HG03066 (cell line): ENCODE results near the gene P3H3.

Source experiments
- ATAC-seq: cut with Tn5 transposase; IDR thresholded peaks from one replicate; pipeline ENCODE4 v1.9.1; 2021; ENCODE audit warnings: low read depth; ENCODE audit not compliant: unreplicated experiment

P3H3 gene

GRCh38 chr12:6799147-6799546, 29.1 kb upstream of the P3H3 start:
- ATAC-seq: no peak

- no peak for ATAC-seq
Measured at GRCh38 chr12:6807170-6807569, 21.0 kb upstream of the P3H3 start.

DNA sequence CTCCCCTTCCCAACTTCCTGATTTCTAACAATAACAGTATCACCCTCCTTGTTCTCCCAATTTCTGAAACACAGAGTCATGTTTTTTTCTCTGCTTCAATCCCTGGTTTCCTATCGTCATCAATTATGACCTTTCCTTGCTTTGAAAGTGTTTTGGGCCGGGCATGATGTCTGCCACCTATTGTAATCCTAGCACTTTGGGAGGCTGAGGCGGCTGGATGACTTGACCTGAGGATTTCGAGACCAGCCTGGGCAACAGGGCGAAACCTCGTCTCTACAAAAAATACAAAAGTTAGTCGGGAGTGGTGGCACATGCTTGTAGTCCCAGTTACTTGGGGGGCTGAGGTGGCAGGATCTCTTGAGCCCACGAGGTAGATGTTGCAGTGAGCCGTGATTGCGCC, 19.2 kb upstream of the P3H3 start:
- ATAC-seq: no peak

GRCh38 chr12:6810758-6811157, 17.4 kb upstream of the P3H3 start:
- no peak for ATAC-seq

DNA sequence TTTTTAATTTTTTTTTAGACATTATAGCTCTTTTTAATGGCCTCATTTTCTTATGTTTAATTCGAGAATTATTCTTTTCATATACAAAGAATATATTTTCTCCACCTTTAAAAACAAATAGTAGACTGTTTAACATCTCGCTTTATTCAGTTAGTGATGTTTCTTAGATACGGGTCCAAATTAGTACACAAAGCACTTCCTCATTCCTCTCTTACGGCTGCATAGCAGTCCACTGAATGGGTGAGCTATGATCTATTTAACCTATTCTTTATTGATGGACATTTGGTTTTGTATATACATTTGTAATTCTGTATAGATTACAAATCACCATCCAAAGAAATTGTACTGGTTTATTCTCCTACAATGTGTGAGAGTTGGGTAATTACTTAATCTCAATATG, 14.8 kb upstream of the P3H3 start:
- no peak for ATAC-seq

- no peak for ATAC-seq
Measured at GRCh38 chr12:6816598-6816997, 11.6 kb upstream of the P3H3 start.

- ATAC-seq: no peak
Measured at GRCh38 chr12:6817098-6817497, 11.1 kb upstream of the P3H3 start.

GRCh38 chr12:6817662-6818157, 10.5 kb upstream of the P3H3 start:
- ATAC-seq: no peak

- ATAC-seq: no peak
Measured at GRCh38 chr12:6818222-6818621, 10.0 kb upstream of the P3H3 start.

DNA sequence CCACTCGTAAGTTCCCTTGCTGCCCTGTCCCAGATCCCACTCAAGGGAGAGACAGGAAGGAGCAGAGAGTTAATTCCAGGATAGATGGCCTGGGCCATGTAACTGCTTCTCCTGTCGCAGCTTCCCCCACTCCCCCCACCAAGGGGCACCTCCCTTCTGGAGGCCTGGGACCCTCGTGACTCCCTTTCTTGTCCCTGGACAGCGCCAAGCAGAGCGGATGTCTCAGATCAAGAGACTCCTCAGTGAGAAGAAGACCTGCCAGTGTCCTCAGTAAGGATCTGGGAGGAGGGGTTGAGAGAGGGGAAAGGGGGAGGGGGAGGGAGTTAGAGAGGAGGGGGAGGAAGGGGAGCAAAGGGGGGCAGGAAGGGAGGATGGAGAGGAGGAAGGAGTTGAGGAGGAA, 9.6 kb upstream of the P3H3 start:
- no peak for ATAC-seq

GRCh38 chr12:6819106-6820030, 8.8 kb upstream of the P3H3 start:
- no peak for ATAC-seq

DNA sequence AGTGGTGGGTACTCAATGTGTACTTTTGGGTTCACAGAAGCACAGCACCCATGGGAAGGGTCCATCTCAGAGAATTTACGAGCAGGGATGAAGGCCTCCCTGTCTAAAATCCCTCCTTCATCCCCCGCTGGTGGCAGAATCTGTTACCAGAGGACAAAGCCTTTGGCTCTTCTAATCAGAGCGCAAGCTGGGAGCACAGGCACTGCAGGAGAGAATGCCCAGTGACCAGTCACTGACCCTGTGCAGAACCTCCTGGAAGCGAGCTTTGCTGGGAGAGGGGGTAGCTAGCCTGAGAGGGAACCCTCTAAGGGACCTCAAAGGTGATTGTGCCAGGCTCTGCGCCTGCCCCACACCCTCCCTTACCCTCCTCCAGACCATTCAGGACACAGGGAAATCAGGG, 8.0 kb upstream of the P3H3 start:
- no peak for ATAC-seq

- no peak for ATAC-seq
Measured at GRCh38 chr12:6821591-6822425, 6.4 kb upstream of the P3H3 start, which contains the start of gene GPR162. Gene GPR162, plus strand, starts transcription at chr12:6821821. Its CDS starts 2,078 bp downstream, at chr12:6823899.

DNA sequence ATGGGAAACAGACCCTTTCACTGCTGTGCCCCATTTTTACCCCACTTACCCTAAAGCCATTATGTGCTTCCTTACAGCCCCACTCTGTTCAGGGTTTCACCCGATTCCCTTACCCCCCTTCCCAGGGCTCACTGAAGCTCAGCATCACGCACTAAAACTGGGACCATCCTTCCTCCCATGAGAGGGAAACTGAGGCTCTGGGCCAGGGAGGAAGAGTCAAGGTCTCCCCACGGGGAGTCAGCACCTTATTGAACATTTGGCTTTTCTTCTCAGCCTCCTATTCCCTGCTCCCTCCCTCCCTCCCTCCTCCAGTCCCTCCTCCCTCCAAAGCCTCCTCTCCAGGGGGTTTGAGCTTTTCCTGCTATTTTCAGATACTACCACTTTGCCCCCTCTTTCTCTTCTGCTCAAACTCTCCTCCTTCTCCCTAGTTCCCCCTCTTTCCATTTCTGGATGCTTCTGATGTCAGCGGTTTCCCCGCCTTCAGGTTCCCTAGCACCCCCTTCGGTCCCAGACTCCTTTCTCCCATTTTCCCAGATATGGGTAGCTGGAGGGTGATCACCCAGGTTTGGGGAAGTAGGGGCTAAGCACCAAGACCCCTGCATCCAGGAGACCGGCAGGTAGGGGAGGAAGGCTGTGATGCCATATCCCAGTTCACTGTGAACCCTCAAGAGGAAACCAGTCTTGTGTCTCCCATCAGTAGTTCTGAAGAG, 5.6 kb upstream of the P3H3 start:
- ATAC-seq: no peak

GRCh38 chr12:6823182-6824084, 4.8 kb upstream of the P3H3 start:
- no peak for ATAC-seq

DNA sequence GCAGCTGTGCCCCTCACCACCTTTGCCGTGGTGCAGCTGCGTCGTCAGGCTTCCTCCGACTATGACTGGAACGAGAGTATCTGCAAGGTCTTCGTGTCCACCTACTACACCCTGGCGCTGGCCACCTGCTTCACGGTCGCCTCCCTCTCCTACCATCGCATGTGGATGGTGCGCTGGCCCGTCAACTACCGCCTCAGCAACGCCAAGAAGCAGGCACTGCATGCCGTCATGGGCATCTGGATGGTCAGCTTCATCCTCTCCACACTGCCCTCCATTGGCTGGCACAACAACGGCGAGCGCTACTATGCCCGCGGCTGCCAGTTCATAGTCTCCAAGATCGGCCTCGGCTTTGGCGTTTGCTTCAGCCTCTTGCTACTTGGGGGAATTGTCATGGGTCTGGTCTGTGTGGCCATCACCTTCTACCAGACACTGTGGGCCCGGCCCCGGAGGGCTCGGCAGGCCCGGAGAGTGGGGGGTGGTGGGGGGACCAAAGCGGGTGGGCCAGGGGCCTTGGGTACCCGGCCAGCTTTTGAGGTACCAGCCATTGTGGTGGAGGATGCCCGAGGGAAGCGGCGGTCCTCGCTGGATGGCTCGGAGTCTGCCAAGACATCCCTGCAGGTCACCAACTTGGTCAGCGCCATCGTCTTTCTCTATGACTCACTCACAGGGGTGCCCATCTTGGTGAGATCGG, 4.0 kb upstream of the P3H3 start:
- ATAC-seq: no peak

DNA sequence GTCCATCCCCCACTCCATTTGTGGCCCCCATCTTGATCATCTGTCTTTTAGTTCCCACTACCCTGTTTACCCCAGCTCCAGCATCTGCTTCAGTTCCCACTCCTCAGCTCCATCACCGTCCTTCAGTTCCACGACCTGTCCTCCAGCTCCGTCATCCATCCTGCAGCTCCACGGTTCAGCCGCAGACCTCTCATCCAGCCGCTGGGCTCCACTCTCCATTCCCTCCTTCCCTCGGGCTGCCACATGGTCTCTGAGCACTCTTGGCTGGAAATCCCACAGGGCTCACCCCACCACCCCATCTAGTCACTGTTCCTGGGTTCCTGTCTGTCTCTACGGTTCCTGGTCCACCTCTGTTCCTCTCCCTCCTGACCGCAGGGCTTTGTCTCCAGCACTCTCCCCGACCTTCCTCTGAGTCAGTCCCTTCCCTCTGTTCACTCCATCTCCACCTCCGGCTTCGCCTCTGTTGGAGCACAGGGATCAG, 3.3 kb upstream of the P3H3 start:
- no peak for ATAC-seq

DNA sequence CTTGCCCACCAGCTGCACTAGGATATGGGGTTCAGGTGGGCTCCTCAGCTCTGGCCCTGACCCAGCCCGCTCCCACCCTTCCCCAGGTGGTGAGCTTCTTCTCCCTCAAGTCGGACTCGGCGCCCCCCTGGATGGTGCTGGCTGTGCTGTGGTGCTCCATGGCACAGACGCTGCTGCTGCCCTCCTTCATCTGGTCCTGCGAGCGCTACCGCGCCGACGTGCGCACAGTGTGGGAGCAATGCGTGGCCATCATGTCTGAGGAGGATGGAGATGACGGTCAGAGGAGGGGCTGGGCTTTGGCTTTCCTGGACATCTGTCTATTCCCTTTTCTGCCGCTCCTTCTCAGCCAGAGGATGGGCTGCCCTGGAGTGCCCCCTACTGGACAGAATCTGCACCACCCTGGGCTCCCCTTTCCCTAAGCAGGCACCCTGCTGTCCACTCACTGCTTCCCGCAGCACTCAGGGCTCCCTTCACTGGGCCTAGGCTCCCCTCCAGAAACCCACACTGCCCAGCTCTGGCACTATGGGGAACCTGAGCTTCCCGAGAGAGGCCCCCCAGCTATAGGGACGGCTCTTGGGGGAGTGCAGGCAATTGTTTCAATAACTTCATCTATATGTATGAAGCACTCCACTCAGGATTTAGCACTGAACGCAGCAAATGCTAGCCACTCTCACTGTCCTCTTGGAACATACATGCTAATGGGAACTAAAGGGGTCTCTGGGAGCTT, 2.6 kb upstream of the P3H3 start:
- ATAC-seq: no peak
